Endometrium (tissue), 2 donors: Measurements from ENCODE around the gene PTGES.
"Not testable (repeated sequence)": the region's sequence is repeated elsewhere in the genome, so short reads cannot be mapped to it uniquely, and the experiment has no call there.

ENCODE experiments used
- FAIRE-seq: peaks from 2 replicates; lab custom pipeline; 2012; peaks lifted over from hg19 to GRCh38; lab: Jason Lieb, UNC
- donor health status: control.
- donor health status: control.

The PTGES gene, protein sequence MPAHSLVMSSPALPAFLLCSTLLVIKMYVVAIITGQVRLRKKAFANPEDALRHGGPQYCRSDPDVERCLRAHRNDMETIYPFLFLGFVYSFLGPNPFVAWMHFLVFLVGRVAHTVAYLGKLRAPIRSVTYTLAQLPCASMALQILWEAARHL

DNA sequence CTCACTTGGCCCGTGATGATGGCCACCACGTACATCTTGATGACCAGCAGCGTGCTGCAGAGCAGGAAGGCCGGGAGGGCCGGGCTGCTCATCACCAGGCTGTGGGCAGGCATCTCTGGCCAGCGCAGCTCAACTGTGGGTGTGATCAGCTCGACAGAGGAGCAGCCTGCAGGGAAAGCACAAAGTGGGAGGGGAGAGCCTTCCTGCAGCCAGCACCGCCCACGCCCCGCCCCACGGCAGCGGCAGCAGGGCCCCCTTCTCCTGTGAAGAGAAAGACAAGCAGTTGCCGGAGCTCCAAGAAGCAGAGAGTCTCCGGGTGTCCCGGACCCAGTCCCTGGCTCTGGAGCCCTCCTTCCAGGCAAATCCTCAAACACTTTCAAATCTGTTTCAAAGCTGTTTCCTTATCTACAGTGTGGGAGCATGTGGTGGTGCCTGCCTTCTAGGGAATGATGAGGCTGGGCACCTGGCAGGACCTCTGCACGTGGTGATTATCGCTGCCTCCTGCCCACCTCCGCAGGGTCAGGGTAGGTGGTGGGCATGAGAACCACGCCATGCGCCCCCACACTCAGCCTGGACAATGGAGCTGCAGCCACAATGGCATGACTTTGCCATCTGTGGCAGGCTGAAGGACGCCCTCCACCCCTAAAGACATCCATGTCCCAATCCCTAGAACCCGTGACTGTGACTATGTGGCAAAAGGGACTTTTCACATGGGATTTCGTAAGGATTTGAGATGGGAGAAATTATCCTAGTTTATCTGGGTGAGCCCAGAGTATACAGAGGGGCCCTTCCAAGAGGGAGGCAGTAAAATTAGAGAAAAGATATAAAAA lies at the start of gene PTGES:
Gene PTGES, minus strand, starts transcription at position 143 of the 830 bp plus-strand sequence. Its CDS starts 30 bp downstream, at position 113.
- no peak for FAIRE-seq

DNA sequence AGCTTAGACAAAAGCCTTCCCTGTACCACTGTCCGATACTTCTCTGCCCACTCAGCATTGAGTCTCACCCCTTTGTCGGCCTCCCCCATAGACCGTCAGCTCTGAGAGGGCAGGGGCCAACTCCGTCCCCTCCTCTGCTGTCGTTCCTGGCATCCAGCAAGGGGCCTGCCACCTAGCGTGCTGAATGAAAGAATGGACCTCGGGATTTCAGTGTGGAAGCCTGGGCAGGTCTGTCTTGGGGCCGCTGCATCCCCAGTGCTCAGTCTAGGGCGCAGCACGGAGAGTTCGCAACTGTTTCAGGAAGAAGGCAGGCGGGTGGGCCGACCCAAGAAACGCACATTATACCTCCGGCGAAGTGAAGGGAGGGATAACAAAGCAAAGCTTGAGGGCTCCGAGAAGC lies 48.7 kb upstream of the PTGES start:
- FAIRE-seq, result no peak

DNA sequence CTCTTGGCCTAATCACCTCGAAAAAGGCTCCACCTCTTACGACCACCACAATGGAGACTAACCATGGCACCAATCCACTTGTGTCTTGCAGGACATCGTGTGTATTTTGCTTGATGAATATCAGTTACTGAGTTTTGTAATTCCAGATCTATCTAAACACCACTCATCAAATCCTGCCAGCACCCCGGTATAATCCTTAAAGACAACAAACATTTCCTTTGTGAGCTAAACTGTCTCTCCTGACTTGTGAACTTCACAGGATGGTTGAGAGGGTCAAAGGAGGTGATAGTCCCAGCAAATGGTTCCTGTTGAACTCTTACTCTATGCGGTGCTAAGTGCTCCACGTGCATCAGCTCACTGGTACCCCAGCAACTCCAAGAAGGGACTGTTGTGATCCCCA lies 46.1 kb upstream of the PTGES start:
- FAIRE-seq, result no peak

DNA sequence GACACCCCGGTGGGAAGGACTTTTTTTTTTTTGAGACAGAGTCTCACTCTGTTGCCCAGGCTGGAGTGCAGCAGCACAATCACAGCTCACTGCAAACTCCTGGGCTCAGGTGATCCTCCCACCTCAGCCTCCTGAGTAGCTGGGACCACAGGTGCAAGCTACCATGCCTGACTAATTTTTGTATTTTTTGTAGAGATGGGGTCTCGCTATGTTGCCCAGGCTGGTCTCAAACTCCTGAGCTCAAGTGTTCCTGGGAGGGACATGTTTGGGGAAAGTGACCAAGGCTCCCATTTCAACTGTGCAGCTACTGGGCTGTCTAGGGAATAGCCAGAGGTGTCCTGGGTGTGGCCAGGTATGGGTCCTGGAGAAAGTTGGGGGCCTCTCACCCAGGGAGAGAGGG lies 43.2 kb upstream of the PTGES start:
- not testable (repeated sequence) for FAIRE-seq

DNA sequence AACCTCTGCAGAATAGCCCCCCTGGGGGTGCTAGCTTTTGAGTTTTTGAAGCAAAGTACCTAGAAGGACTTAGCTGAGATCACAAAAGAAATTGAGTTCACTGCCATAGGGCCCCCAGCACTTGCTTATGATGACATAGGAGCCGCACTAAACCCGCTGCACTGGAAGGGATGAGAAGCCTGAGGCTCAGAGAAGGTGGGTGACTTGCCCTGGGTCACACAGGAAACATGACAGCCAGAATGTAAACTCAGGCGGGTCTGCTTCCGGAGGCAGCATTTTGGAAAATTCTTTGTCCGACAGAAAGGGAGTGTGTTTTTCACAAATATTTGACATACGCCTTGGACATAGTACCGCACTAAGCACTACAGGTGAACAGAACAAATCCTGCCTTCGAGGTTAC lies 41.7 kb upstream of the PTGES start:
- no peak for FAIRE-seq

DNA sequence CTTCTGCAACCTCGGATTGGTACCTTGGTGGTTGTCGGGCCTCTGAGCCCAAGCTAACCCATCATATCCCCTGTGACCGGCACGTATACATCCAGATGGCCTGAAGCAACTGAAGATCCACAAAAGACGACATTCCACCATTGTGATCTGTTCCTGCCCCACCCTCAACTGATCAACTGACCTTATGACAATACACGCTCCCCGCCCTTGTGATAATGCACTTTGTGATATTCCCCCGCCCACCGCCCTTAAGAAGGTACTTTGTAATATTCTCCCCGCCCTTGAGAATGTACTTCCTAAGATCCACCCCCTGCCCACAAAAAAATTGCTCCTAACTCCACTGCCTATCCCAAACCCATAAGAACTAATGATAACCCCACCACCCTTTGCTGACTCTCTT lies 33.6 kb upstream of the PTGES start:
- no peak for FAIRE-seq

DNA sequence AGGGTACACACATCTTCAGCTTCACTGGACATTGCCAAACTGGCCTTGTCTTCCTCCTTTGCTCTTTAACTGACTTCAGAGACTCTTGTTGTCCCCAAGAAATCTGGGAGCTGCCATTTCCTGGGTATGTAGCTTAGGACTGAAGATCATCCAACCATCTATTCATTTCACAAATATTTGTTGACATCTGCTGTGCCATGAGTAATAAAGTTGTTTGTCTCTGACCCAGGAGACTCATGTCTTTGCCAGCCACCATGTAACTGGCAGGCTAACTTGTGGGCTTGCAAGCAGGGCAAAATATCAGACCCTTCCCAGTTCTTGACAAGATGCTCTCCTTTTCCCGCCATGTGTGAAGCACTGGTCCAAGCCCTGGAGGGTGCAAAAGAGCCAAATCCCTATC lies 33.0 kb upstream of the PTGES start:
- no peak for FAIRE-seq

DNA sequence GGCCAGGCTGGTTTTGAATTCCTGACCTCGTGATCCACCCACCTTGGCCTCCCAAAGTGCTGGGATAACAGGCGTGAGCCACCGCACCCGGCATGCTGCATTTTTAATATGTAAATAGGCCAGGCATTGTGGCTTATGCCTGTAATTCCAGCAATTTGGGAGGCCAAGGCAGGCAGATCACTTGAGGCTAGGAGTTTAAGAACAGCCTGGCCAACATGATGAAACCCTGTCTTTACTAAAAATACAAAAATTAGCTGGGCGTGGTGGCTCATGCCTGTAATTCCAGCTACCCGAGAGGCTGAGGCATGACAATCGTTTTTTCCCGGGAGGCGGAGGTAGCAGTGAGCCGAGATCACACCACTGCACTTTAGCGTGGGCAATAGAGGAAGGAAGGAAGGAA lies 32.1 kb upstream of the PTGES start:
- FAIRE-seq, result not testable (repeated sequence)

DNA sequence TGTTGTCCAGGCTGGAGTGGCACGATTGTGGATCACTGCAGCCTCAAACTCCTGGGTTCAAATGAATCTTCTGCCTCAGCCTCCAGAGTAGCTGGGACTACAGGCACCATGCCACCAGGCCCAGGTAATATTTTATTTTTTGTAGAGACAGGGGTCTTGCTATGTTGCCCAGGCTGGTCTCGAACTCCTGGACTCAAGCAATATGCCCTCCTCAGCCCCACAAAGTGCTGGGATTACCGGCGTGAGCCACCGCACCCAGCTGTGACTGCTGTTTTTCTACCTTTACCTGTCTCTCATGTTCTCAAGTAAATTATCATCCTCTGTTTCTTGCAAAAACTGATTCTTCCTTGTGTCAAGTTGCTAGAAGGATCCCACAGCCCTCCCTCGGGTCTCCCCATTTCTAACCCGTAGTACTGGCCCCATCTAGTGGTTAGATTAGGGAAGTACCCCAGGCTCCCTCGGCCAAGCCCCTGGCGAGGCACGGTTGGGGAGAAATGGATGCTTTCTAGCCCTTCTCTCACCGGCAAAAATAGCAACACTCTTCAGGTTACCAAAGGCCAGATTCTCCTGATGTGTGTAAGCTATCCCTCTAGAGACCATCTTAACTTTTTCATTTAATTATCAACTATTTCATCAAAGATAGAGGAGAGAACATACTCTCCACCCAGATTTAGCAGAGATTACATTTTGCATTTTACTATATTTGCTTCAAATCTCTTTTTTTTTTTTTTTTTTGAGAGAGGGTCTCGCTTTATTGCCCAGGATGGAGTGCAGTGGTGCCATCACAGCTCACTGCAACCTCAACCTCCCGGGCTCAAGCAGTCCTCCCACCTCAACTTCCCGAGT lies 30.9 kb upstream of the PTGES start:
- FAIRE-seq, result peak; percentile 80

DNA sequence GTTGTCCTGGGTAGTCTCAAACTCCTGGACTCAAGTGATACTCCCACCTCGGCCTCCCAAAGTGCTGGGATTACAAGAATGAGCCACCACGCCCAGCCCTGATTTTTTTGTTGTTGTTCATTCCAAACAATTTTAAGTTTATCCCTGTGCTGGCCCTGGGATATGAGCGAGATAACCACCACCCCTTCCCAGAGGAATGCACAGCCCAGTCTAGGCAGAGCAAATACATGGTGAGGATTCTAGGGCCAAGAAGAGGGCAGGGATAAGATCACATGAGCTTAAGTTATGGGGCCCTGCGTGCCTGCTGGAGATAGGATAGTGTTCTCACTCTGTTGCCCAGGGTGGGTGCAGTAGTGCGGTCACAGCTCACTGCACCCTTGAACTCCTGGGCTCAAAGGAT lies 29.1 kb upstream of the PTGES start:
- FAIRE-seq, result no peak

DNA sequence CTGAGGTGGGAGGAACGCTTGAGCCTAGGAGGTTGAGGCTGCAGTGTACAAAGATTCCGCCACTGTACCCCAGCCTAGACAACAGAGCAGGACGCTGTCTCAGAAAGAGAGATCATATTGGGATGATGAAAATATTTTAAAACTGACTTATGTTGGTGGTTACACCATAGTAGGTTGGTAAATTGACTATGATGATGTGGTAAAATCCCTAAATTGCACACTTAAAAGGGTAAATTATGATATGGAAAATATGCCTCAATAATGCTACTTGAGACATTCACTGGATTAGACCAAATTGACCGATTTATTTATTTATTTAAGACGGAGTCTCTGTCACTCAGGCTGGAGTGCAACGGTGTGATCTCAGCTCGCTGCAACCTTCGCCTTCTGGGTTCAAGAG lies 28.3 kb upstream of the PTGES start:
- FAIRE-seq, result no peak

DNA sequence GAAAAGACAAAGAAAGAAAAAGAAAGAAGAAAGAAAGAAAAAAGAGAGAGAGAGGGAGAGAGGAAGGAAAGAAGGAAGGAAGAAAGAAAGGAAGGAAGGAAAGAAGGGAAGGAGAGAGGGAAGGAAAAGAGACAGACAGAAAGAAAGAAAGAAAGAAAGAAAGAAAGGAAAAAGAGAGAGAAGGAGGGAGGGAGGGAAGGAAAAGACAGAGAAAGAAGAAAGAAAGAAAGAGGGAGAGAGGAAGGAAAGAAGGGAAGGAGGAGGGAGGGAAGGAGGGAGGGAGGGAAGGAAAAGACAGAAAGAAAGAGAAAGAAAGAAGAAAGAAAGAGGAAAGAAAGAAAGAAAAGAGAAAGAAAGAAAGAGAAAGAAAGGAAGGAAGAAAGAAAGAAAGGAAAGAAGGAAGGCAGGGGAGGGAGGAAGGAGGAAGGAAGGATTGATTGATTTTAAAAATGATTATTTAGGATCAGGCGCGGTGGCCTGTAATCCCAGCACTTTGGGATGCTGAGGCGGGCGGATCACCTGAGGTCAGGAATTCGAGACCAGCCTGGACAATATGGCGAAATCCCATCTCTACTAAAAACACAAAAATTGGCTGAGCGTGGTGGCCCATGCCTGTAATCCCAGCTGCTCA lies 26.8 kb upstream of the PTGES start:
- no peak for FAIRE-seq

DNA sequence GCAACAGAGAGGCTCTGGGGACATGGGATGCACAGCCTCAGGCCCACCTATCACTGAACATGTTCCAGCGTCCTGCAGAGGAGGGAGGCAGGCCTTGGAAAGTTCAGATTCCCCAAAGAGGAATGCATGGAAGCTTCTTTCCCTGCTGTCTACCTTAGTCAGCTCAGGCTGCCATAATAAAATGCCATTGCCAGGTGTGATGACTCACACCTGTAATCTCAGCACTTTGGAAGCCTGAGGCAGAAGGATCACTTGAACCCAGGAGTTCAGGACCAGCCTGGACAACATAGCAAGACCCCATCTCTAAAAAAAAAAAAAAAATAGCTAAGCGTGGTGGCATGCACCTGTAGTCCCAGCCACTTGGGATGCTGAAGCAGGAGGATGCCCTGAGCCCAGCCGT lies 25.6 kb upstream of the PTGES start:
- no peak for FAIRE-seq

DNA sequence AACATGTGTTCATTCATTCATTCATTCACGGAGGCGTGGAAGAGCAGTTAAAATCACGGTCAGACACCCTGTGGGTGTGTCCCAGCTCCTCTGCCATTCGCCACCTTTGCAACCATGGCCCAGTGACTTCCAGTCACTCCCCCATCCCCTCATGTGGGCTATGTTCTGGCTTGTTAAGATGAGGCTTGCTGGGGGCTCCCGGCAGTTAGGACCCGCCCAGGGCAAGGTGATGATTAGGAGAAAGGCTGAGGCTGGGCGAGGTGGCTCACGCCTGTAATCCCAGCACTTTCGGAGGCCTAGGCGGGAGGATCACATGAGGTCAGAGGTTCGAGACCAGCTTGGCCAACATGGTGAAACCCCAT lies 24.9 kb upstream of the PTGES start:
- no peak for FAIRE-seq

DNA sequence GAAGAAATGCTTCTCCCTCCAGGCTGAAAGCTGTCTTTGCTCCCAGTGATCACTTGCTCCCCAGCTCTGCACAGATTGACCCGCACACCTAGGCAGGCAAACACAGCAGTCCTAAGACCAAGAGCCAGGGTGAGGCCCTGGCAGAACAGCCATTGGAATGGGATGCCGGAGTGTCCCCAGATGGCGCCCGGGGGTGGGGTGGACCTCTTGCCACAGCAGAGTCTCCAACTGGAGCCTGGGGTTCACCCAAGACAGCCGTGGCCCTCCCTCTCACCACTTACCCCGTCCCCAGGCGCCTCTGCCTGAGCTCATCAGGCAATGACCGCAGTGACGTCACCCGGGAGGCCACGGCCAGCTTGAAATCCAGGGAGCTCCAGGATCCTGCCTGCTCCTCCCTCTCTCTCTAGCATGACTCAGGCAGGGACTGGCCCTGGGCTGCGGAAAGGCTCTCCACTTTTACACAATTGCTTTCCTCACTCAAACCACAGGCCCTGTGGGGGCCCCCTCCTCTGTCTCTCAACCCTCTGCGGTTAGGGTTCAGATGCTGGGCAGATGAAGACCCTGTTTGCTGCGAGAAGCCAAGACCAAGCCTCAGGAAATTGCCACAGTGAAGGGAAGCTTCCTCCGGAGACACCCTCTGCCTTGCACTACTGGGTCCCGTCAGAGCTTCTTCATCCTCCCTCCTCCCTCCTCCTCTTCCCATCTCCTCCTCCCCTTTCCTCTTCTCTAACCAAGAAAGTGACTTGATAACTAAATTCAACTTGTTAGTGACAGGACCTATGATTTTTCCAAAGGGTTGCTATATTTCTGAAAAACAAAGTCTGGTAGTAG lies 24.3 kb upstream of the PTGES start:
- no peak for FAIRE-seq

DNA sequence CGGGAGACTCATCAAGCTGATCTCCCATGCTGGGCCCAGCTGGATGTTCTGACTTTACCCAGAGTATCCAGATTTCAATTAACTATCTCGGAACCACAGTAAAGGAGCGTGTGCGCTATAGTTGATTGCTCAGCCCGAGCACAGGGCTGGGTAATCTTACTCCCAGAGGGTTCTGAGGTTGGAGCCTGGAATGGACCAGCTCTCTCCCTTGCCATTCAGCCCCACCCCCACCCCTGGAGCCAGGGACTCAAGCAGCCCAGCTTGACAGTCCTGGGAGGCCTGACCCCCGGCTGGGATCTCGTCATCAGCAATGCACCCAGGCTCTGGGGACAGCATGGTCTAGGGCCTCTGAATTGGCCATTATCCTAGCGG lies 23.7 kb upstream of the PTGES start:
- no peak for FAIRE-seq

DNA sequence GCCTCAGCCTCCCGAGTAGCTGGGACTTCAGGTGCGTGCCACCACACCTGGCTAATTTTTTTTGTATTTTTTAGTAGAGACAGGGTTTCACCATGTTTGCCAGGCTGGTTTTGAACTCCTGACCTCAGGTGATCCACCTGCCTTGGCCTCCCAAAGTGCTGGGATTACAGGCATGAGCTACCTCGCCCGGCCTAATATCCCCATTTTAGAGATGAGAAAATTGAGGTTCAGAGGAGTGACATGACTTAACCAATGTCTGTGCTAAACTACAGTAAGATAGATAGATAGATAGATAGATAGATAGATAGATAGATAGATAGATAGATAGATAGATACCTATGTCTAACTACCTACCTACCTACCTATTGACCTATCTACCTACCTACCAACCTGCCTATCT lies 23.3 kb upstream of the PTGES start:
- FAIRE-seq, result not testable (repeated sequence)

DNA sequence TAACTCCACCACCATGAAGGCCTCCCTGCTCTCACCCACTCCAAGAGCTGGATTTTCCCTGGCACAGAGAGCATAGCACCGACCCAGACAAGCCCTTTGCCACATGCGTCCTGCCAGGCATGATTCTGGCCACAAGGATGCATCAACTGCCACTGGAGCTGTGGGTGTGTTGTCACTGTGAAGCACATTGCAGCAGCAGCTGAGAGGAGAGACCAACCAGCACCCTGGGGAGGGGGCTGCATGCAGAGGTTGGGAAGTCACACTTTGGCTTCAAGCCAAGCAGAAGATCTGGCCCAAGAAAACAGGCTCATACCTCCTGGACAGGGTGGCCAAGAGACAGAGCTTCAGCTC lies 22.6 kb upstream of the PTGES start:
- no peak for FAIRE-seq

DNA sequence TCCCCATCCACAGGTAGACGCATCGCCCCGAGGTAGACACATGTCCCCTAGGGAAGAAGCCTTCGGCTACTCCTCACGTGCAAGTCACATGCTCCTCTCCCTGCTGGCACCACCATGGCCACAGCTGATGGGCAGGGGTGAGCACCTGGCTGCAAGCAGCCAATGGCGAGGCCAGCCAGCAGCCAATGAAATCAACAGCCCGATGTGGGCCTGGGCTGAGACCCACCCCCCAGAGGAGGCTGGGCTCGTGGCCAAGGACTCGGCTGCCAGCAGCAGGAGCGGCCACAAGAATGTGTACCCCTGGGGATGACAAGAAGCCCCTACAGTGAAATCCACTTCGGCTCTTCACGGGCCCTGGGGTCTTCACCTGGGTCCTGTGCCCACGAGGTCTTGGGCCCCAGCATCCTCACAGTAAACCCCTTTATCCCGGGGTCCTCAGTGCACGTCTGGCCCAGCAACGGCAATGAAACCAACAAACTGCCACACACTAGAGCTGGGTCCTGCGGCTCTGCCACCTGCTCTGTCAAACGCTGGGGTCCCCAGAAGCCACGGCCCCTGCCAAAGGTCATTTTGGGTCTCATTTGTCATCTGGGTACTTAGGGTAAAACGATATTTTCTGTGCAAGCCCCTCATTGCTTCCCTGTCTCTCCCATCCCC lies 22.1 kb upstream of the PTGES start:
- FAIRE-seq, result no peak

DNA sequence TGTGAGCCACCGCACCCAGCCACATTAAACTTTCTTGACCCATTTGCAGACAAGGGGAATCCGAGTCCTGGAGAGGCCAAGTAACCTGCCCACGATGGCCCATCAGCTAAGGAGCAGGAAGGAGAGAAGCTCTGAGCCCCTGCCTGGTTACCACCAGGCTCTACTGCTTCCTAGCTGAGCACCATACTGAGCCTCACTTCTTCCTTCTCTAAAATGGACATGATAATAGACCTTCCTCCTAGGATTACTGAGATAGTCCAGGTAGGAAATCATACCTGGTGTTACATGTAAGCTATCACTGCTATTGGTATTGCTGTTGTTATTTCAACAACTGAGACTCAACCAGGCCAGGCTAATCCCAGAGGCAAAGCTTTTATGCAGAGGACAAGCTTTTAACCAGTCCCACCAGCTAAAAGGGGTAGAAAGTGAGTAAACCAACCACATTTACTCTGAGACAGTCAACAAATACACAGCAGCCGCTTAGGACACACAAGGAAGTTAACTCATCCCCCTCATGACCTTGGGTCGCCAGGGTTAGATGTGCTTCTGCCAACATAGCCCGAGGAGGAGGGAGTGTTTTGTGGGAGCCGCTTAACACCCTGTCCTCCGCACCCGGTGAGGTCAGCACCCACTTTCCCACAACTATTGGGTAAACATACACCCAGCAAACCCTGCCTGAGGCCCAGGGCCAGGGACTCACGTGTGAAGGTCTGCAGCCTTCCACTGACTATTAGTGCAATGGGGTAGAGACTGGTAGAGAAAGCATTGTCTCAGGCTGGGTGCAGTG lies 20.6 kb upstream of the PTGES start:
- no peak for FAIRE-seq

DNA sequence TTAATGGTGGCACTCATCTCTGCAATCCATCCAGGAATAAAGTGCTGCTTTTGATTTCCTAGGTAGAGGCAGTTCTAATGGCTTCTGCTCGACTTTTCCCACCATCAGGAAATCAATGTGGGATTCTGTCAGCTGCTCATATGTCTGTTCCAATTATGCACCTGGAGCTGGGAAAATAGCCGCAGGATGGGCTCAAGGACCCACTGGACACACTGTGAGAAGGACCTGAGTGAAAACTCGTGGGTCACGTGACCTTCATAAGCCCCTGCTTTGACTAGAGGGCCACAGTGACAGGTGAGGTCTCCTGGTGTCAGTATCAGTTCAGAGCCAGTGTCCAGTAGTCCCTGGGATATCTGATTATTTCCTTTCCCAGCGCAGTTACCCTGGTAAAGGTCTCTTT lies 17.9 kb upstream of the PTGES start:
- no peak for FAIRE-seq
